ENCODE measurements around the gene CHIT1.

The CHIT1 gene

DNA sequence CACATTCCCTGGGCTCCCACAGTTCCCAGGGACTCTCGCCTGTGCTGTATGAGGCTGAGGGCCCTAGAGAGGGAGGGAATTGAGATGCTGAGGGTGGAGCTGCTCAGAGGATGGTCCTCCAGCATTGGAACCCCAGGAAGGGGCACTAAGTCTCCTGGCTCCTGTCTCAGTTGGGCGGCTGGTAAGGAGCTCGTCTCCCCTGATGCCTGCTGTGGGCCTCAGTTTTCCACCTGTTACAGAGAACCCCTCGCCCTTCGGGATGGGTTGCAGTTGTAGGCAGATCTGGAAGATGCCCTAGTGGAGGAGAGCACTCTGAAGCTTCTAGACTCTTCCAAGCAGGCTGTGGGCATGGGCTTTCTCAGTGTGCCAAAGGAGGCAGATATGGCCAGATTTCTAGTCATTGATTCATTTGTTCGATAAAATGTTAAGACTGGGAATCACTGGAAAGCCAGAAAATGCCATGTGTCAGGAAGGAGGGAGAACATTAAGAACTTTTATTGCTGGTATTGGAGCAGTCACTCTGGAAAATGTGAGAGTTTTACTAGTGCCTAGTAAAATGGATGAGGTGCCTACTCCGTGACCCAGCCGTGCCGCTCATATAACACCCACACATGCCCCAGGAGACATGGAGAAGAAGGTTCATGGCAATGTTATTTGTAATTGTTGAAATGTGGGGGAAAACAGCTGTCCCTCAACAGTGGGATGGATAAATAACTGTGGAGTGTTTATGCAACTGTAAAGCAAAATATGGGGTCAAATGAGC, 53.0 kb downstream of the CHIT1 start:
- Histone ChIP-seq H3K36me3 (ENCODE audit: control insufficient read depth, insufficient read depth, low read length) (no peaks in the 10 kb centered on the region), H3K4me3 (ENCODE audit: low read length) (no peak overlapping the region), H3K9me3 (ENCODE audit: control insufficient read depth, insufficient read depth, low read length) (no peaks in the 10 kb centered on the region), H3K27ac (ENCODE audit: low read length) (no peak overlapping the region), H3K4me1 (ENCODE audit: control insufficient read depth, insufficient read depth, low read length) (peaks cover 5% of the 10 kb centered on the region), H3K27me3 (ENCODE audit: control insufficient read depth, insufficient read depth, low read length) (no peaks in the 10 kb centered on the region)
- DNase-seq (ENCODE audit: low read depth, low spot score) = no peak
- WGBS (ENCODE audit: insufficient coverage, insufficient read length) = no CpG with 5 or more reads among the region's 9 CpGs

DNA sequence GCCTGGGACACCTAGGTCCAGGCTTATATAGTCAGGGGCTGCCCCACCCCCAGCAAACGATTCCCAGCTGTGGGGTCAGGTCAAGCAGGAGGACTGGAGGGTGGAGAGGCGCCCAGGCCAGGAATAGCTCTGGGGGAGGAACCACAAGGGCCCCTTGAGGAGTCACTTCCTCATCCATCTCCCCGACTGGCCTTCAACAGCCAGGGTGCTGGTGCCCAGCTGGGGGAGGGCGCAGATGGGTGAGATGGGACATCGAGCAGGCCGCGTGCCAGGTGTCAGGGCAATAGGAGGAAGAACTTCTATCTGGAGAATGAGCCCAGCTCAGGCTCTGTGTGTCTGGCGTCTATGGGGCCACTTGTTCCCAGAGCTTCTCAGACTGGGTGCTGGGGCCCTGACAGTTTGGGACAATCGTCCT, 53.6 kb downstream of the CHIT1 start:
- no peaks in the 10 kb centered on the region for H3K9me3 ChIP-seq (ENCODE audit: control insufficient read depth, insufficient read depth, low read length)
- H3K4me1 ChIP-seq (ENCODE audit: control insufficient read depth, insufficient read depth, low read length) = peaks cover 5% of the 10 kb centered on the region
- no CpG with 5 or more reads among the region's 9 CpGs for WGBS (ENCODE audit: insufficient coverage, insufficient read length)
- no peak for DNase-seq (ENCODE audit: low read depth, low spot score)
- H3K4me3 ChIP-seq (ENCODE audit: low read length) = no peak overlapping the region
- no peak overlapping the region for H3K27ac ChIP-seq (ENCODE audit: low read length)
- H3K27me3 ChIP-seq (ENCODE audit: control insufficient read depth, insufficient read depth, low read length) = no peaks in the 10 kb centered on the region
- H3K36me3 ChIP-seq (ENCODE audit: control insufficient read depth, insufficient read depth, low read length) = no peaks in the 10 kb centered on the region

DNA sequence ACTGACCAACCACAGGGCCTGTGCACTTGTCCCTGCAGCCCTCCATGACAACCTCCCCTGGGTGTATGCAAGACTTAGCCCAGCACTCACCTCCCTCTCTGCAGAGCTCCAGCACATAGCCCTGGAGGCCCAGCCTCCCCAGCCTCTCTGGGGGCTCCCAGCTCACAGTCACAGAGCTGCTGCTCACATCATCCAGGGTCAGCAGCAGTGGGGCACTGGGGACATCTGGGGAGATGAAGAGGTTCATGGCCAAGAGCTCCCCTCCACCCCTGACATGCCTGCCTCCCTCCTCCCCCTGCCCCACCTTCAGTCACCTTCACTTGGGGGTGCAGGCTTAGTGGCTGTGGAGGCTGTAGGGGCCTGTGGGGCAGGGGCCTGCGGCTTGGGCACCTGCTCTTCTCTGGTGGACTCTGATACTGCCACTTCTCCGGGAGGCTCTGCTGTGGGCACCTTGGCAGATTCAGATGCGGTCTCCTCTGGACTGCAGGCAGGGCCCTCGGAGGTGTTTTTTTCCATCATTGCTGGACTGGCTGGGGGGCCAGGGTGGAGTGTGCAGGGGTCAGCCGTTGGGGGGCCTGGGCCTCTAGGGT, 54.1 kb downstream of the CHIT1 start, which contains the start of gene MYBPH:
MYBPH (minus strand) TSS at position 590 of the 590 bp plus-strand sequence; CDS start at position 519, 71 bp downstream.
- Histone ChIP-seq H3K4me1 (ENCODE audit: control insufficient read depth, insufficient read depth, low read length) (peaks cover 5% of the 10 kb centered on the region), H3K4me3 (ENCODE audit: low read length) (no peak within 1 kb of the TSS), H3K36me3 (ENCODE audit: control insufficient read depth, insufficient read depth, low read length) (no peaks in the 10 kb centered on the region), H3K9me3 (ENCODE audit: control insufficient read depth, insufficient read depth, low read length) (no peaks in the 10 kb centered on the region), H3K27ac (ENCODE audit: low read length) (no peak within 1 kb of the TSS), H3K27me3 (ENCODE audit: control insufficient read depth, insufficient read depth, low read length) (no peaks in the 10 kb centered on the region)
- no CpG with 5 or more reads among the region's 5 CpGs for WGBS (ENCODE audit: insufficient coverage, insufficient read length)
- DNase-seq (ENCODE audit: low read depth, low spot score) = no peak

- Histone ChIP-seq H3K27me3 (ENCODE audit: control insufficient read depth, insufficient read depth, low read length) (no peaks in the 10 kb centered on the region), H3K36me3 (ENCODE audit: control insufficient read depth, insufficient read depth, low read length) (no peaks in the 10 kb centered on the region), H3K4me1 (ENCODE audit: control insufficient read depth, insufficient read depth, low read length) (peaks cover 5% of the 10 kb centered on the region), H3K27ac (ENCODE audit: low read length) (no peak overlapping the region), H3K4me3 (ENCODE audit: low read length) (no peak overlapping the region), H3K9me3 (ENCODE audit: control insufficient read depth, insufficient read depth, low read length) (no peaks in the 10 kb centered on the region)
- DNase-seq (ENCODE audit: low read depth, low spot score) = no peak
- WGBS (ENCODE audit: insufficient coverage, insufficient read length) = no CpG with 5 or more reads among the region's 12 CpGs
Observed at GRCh38 chr1:203174324-203174985, 55.0 kb downstream of the CHIT1 start.

- DNase-seq (ENCODE audit: low read depth, low spot score) = no peak
- H3K36me3 ChIP-seq (ENCODE audit: control insufficient read depth, insufficient read depth, low read length) = no peaks in the 10 kb centered on the region
- no peak overlapping the region for H3K27ac ChIP-seq (ENCODE audit: low read length)
- H3K4me1 ChIP-seq (ENCODE audit: control insufficient read depth, insufficient read depth, low read length) = peaks cover 4% of the 10 kb centered on the region; the same call in 1 of the 2 replicates
- no peaks in the 10 kb centered on the region for H3K9me3 ChIP-seq (ENCODE audit: control insufficient read depth, insufficient read depth, low read length)
- no peak overlapping the region for H3K4me3 ChIP-seq (ENCODE audit: low read length)
- no CpG with 5 or more reads among the region's 5 CpGs for WGBS (ENCODE audit: insufficient coverage, insufficient read length)
- no peaks in the 10 kb centered on the region for H3K27me3 ChIP-seq (ENCODE audit: control insufficient read depth, insufficient read depth, low read length)
Observed at GRCh38 chr1:203173566-203173965, 55.9 kb downstream of the CHIT1 start.

- H3K4me3 ChIP-seq (ENCODE audit: low read length) = no peak overlapping the region
- WGBS (ENCODE audit: insufficient coverage, insufficient read length) = no CpG with 5 or more reads among the region's 2 CpGs
Observed at GRCh38 chr1:203173011-203173555, 56.4 kb downstream of the CHIT1 start.

DNA sequence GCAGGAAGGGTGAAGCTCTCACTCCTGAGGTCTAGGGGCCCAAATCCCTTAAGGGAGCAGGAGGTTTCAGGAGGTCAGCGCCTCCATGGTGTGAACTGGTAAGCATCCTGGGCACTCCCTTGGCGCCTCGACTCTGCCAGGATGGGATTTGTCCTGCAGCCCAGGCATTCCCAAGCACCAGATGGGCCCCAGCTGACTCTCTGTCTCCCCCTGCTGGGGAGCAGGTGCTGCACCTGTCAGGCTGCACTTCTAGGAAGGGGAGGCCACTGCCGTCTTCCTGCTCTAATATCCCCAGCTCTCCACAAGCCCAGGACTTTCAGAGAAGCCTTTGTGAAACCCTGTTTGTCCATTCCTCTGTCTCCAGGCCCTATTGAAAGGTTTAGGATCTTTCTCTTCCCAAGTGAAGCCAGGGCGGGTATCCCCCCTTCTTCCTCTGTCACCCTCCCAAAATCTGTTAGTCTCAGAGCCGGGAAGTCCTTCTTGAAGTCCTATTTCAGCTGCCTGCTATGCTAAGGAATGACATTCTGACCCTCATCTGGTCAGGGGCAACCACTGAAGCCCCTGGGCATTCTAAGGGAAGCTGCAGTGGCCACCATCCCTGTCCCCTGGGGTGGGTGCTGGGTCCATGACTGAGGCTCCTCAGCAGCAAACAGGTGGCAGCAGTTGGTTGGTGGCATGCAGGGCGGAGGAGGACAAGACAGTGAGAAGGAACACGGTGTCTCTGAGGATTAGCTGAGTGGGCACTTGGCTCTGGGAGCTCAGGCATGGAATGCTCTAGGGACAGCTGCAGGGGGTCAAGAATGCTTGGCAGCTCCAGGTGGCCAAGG, 57.1 kb downstream of the CHIT1 start:
- WGBS (ENCODE audit: insufficient coverage, insufficient read length) = no CpG with 5 or more reads among the region's 8 CpGs

More at GRCh38 chr1:203173011-203173555, 56.4 kb downstream of the CHIT1 start:
- peaks cover under 1% of the 10 kb centered on the region; the same call in 1 of the 2 replicates for H3K4me1 ChIP-seq (ENCODE audit: control insufficient read depth, insufficient read depth, low read length)
- H3K27me3 ChIP-seq (ENCODE audit: control insufficient read depth, insufficient read depth, low read length) = no peaks in the 10 kb centered on the region
- H3K36me3 ChIP-seq (ENCODE audit: control insufficient read depth, insufficient read depth, low read length) = no peaks in the 10 kb centered on the region
- no peaks in the 10 kb centered on the region for H3K9me3 ChIP-seq (ENCODE audit: control insufficient read depth, insufficient read depth, low read length)
- no peak for DNase-seq (ENCODE audit: low read depth, low spot score)
- no peak overlapping the region for H3K27ac ChIP-seq (ENCODE audit: low read length)

DNA sequence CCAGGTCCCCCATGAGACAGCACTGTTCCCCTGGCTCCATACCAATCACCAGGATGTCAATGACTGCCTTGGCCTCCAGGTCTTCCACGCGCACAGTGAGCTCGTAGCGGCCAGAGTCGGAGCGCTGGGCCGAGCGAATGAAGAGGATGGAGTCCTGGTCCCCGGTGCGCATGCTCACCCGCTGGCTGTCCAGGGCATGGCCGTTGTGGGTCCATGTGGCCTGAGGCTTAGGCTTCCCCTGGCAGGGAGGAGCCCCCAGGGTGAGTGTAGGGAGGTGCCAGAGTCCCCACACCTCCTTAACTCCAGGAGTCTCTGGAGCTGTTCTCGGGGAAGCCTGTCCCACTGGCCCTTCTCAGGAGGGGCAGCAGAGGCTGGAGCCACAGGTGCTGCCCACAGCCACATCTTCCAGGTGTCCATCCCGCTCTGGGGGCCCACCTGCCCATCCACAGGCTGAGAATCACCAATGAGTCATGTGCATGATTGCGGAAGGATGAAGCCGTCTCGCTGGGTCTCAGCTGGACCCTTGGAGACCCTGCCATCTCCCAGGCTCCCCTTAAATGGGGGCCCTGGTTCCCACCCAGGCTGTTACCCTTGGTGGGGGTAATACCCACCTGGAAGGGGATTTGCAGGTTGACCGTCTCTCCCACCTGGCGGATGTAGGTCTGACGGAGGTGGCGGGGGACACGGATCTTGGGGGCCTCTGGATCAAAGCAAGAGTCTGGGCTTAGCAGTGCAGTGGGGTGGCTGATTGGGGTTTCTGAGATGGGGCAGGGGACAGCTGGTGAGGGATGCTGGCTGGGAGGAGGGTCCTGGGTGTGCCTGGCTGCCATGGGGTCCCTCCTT, 57.9 kb downstream of the CHIT1 start:
- Histone ChIP-seq H3K9me3 (ENCODE audit: control insufficient read depth, insufficient read depth, low read length) (no peaks in the 10 kb centered on the region), H3K4me1 (ENCODE audit: control insufficient read depth, insufficient read depth, low read length) (no peaks in the 10 kb centered on the region; the same call in 1 of the 2 replicates), H3K27me3 (ENCODE audit: control insufficient read depth, insufficient read depth, low read length) (no peaks in the 10 kb centered on the region), H3K27ac (ENCODE audit: low read length) (no peak overlapping the region), H3K36me3 (ENCODE audit: control insufficient read depth, insufficient read depth, low read length) (no peaks in the 10 kb centered on the region), H3K4me3 (ENCODE audit: low read length) (no peak overlapping the region)
- WGBS (ENCODE audit: insufficient coverage, insufficient read length) = no CpG with 5 or more reads among the region's 22 CpGs
- no peak for DNase-seq (ENCODE audit: low read depth, low spot score)

More for the DNA sequence above, 57.1 kb downstream of the CHIT1 start:
- Histone ChIP-seq H3K36me3 (ENCODE audit: control insufficient read depth, insufficient read depth, low read length) (no peaks in the 10 kb centered on the region), H3K27ac (ENCODE audit: low read length) (no peak overlapping the region), H3K9me3 (ENCODE audit: control insufficient read depth, insufficient read depth, low read length) (no peaks in the 10 kb centered on the region), H3K4me1 (ENCODE audit: control insufficient read depth, insufficient read depth, low read length) (no peaks in the 10 kb centered on the region), H3K27me3 (ENCODE audit: control insufficient read depth, insufficient read depth, low read length) (no peaks in the 10 kb centered on the region), H3K4me3 (ENCODE audit: low read length) (no peak overlapping the region)
- DNase-seq (ENCODE audit: low read depth, low spot score) = peak; percentile 63

- no peaks in the 10 kb centered on the region for H3K27me3 ChIP-seq (ENCODE audit: control insufficient read depth, insufficient read depth, low read length)
- no peak for DNase-seq (ENCODE audit: low read depth, low spot score)
- no peaks in the 10 kb centered on the region; the same call in 1 of the 2 replicates for H3K4me1 ChIP-seq (ENCODE audit: control insufficient read depth, insufficient read depth, low read length)
- no peak overlapping the region for H3K27ac ChIP-seq (ENCODE audit: low read length)
- H3K9me3 ChIP-seq (ENCODE audit: control insufficient read depth, insufficient read depth, low read length) = no peaks in the 10 kb centered on the region
- no peak overlapping the region for H3K4me3 ChIP-seq (ENCODE audit: low read length)
- no peaks in the 10 kb centered on the region for H3K36me3 ChIP-seq (ENCODE audit: control insufficient read depth, insufficient read depth, low read length)
- WGBS (ENCODE audit: insufficient coverage, insufficient read length) = no CpG with 5 or more reads among the region's 8 CpGs
Observed at GRCh38 chr1:203170625-203171330, 58.7 kb downstream of the CHIT1 start.
